Measurements from ENCODE around the gene RNF133. TPM values are rescaled to one million over a fixed set of nuclear protein-coding genes. Genes with fewer than 3 reads are reported as not detected.

Gene RNF133
- total and polyA plus RNA-seq, 9 of the 15 experiments (the other 6 are each of a cell fraction or from before 2014, with no cell fraction given): not detected

- no peak for TF ChIP-seq RHOXF2B (CRISPR knock-in tag; conservative IDR thresholded peaks at IDR 0.05)
- TF ChIP-seq HEY1 (CRISPR knock-in tag; IDR thresholded peaks at IDR 0.05; ENCODE audit: borderline replicate concordance): no peak
- TF ChIP-seq RAD21 (CRISPR knock-in tag; conservative IDR thresholded peaks at IDR 0.05 in 1 of 2, IDR thresholded peaks at IDR 0.05 in 1 of 2): no peak
- no peak for TF ChIP-seq EWSR1 (IDR thresholded peaks at IDR 0.05; ENCODE audit: borderline replicate concordance, low read depth, partially characterized antibody)
- TF ChIP-seq, protein P1, sequence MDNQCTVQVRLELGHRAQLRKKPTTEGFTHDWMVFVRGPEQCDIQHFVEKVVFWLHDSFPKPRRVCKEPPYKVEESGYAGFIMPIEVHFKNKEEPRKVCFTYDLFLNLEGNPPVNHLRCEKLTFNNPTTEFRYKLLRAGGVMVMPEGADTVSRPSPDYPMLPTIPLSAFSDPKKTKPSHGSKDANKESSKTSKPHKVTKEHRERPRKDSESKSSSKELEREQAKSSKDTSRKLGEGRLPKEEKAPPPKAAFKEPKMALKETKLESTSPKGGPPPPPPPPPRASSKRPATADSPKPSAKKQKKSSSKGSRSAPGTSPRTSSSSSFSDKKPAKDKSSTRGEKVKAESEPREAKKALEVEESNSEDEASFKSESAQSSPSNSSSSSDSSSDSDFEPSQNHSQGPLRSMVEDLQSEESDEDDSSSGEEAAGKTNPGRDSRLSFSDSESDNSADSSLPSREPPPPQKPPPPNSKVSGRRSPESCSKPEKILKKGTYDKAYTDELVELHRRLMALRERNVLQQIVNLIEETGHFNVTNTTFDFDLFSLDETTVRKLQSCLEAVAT (IDR thresholded peaks at IDR 0.05): no peak
- TF ChIP-seq IRF1 (CRISPR knock-in tag; IDR thresholded peaks at IDR 0.05; ENCODE audit: borderline replicate concordance): no peak
- no peak for TF ChIP-seq THRAP3 (IDR thresholded peaks at IDR 0.05; ENCODE audit: borderline replicate concordance)
Measured at GRCh38 chr7:122743211-122743610, 44.3 kb upstream of the RNF133 start (continued).

GRCh38 chr7:122738947-122739346, 40.0 kb upstream of the RNF133 start:
- no peak for ATAC-seq
- 3% methylated on average over 2 of the region's 2 CpGs for WGBS (ENCODE audit: insufficient coverage, low coverage, missing lambda C conversion rate)
- no TSS peak for BruUV-seq (replicated peaks)
- no peak overlapping the region for H3K4me2 ChIP-seq (ENCODE audit: insufficient read depth, low read length)
- ChIA-PET POLR2A (no interaction called here), CTCF (ENCODE audit: low intra/inter-chr PET ratio) (no interaction called here)
- H4K20me1 ChIP-seq (replicated peaks; ENCODE audit: control insufficient read depth, insufficient read depth, low read length): no peaks in the 10 kb centered on the region
- H3K9ac ChIP-seq (ENCODE audit: insufficient read depth in 1 of 2, low read depth in 2 of 2, low read length in 2 of 2): no peak overlapping the region
- no peaks in the 10 kb centered on the region for H3K79me2 ChIP-seq (ENCODE audit: control insufficient read depth, insufficient read depth, low read length)
- intact Hi-C loops (cut with micrococcal nuclease): no loop called here
- peak; percentile 32 for FAIRE-seq
- no peaks in the 10 kb centered on the region for H3K36me3 ChIP-seq (ENCODE audit: control insufficient read depth, insufficient read depth, low read length)
- H3K27me3 ChIP-seq (ENCODE audit: control insufficient read depth in 2 of 2, insufficient read depth in 2 of 2, low read length in 2 of 2): no peaks in the 10 kb centered on the region
- no peaks in the 10 kb centered on the region for H3K9me3 ChIP-seq (replicated peaks; ENCODE audit: control insufficient read depth, insufficient read depth, low read depth, low read length)
- H2AFZ ChIP-seq (ENCODE audit: low read depth, low read length): no peak overlapping the region
- no peaks in the 10 kb centered on the region for H3K9me1 ChIP-seq (ENCODE audit: control insufficient read depth, insufficient read depth, low read length)
- H3K27ac ChIP-seq (ENCODE audit: extremely low read depth, low read depth, low read length): no peak overlapping the region
- DNase-seq (ENCODE audit: extremely low read depth in 1 of 4, low spot score in 3 of 4): no peak
- in situ Hi-C loops (cut with MboI): no loop called here
- H3K4me1 ChIP-seq (replicated peaks in 1 of 2; ENCODE audit: control insufficient read depth in 2 of 2, insufficient read depth in 2 of 2, low read length in 2 of 2): no peaks in the 10 kb centered on the region
- H3K4me3 ChIP-seq: no peak overlapping the region
- TF ChIP-seq RBBP5 (IDR thresholded peaks at IDR 0.05; ENCODE audit: borderline replicate concordance, insufficient read depth, low read length, poor library complexity, severe bottlenecking): no peak
- TF ChIP-seq KLF10 (CRISPR knock-in tag; IDR thresholded peaks at IDR 0.05): no peak
- TF ChIP-seq, protein P2, sequence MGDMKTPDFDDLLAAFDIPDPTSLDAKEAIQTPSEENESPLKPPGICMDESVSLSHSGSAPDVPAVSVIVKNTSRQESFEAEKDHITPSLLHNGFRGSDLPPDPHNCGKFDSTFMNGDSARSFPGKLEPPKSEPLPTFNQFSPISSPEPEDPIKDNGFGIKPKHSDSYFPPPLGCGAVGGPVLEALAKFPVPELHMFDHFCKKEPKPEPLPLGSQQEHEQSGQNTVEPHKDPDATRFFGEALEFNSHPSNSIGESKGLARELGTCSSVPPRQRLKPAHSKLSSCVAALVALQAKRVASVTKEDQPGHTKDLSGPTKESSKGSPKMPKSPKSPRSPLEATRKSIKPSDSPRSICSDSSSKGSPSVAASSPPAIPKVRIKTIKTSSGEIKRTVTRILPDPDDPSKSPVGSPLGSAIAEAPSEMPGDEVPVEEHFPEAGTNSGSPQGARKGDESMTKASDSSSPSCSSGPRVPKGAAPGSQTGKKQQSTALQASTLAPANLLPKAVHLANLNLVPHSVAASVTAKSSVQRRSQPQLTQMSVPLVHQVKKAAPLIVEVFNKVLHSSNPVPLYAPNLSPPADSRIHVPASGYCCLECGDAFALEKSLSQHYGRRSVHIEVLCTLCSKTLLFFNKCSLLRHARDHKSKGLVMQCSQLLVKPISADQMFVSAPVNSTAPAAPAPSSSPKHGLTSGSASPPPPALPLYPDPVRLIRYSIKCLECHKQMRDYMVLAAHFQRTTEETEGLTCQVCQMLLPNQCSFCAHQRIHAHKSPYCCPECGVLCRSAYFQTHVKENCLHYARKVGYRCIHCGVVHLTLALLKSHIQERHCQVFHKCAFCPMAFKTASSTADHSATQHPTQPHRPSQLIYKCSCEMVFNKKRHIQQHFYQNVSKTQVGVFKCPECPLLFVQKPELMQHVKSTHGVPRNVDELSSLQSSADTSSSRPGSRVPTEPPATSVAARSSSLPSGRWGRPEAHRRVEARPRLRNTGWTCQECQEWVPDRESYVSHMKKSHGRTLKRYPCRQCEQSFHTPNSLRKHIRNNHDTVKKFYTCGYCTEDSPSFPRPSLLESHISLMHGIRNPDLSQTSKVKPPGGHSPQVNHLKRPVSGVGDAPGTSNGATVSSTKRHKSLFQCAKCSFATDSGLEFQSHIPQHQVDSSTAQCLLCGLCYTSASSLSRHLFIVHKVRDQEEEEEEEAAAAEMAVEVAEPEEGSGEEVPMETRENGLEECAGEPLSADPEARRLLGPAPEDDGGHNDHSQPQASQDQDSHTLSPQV (IDR thresholded peaks at IDR 0.05): no peak
- TF ChIP-seq, protein P3, sequence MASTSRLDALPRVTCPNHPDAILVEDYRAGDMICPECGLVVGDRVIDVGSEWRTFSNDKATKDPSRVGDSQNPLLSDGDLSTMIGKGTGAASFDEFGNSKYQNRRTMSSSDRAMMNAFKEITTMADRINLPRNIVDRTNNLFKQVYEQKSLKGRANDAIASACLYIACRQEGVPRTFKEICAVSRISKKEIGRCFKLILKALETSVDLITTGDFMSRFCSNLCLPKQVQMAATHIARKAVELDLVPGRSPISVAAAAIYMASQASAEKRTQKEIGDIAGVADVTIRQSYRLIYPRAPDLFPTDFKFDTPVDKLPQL (IDR thresholded peaks at IDR 0.05; ENCODE audit: extremely low read depth, insufficient read length): no peak

Measured in K562 (cell line).